HCT116 (cell line): Measurements from ENCODE around the gene LYSMD1. TPM values are rescaled to one million over a fixed set of nuclear protein-coding genes. Genes with fewer than 3 reads are reported as not detected.

Source experiments
- ATAC-seq: fragments of 200-7000 bp; cut with Tn5 transposase; 2 replicates; pipeline ENCODE4 v1.9.1; 2020; ENCODE audit warnings: mild to moderate bottlenecking, moderate library complexity
- BruUV-seq: library from RNA; stranded (reverse); fragments of 400-500 nt; replicated peaks from 2 replicates; lab custom pipeline; 2021; lab: Mats Ljungman, UMichigan
- CTCF ChIA-PET: fragments of 300-600 bp; sonication (Branson Sonifier 250); formaldehyde crosslinking; loops from one replicate; lab custom pipeline; 2021; ENCODE audit warnings: antibody characterized with exemption; lab: Charles Lee
- POLR2A ChIA-PET: fragments of 300-600, 350-600 bp; sonication (Branson Sonifier 250); formaldehyde crosslinking; loops from one replicate; lab custom pipeline; 2021; ENCODE audit warnings: antibody characterized with exemption; lab: Charles Lee
- RAD21 ChIA-PET, 2 experiments: fragments of 300-600 bp; sonication (Branson Sonifier 250); formaldehyde crosslinking; loops; one replicate each; lab custom pipeline; 2023; ENCODE audit warnings: low total read pairs in 2 of 2; ENCODE audit not compliant: uncharacterized antibody in 2 of 2, unreplicated experiment in 2 of 2, low non-redundant PET in 1 of 2; lab: Charles Lee
- DNase-seq: peaks from one replicate; pipeline ENCODE4 v3.0.0-alpha.2; 2010; ENCODE audit warnings: low read depth, low spot score
- H2AFZ ChIP-seq: fragments of 200-600 bp; shearing (Covaris generic), sonication (generic); 2 replicates; pipeline ENCODE4 v1.6.1; 2017; ENCODE audit warnings: low read depth, mixed run types, mixed read lengths, antibody characterized with exemption, low read length; ENCODE audit not compliant: poor library complexity, severe bottlenecking
- H3K27ac ChIP-seq: 2 replicates; pipeline ENCODE4 v1.5.1; 2012; ENCODE audit warnings: low read depth, low read length
- H3K27me3 ChIP-seq: fragments of 200-600 bp; sonication (generic); 2 replicates; pipeline ENCODE4 v1.6.1; 2016; ENCODE audit warnings: mixed run types, low read length, mixed read lengths; ENCODE audit not compliant: insufficient read depth
- H3K36me3 ChIP-seq, 2 experiments: fragments of 200-500 bp in 1 of 2; fragments of 200-600 bp in 1 of 2; sonication (Bioruptor generic) in 1 of 2; sonication (generic) in 1 of 2; 2 replicates each; pipeline versions ENCODE4 v1.5.1 to v1.6.1; 2014 to 2016; ENCODE audit warnings: low read length in 2 of 2, inconsistent platforms in 1 of 2, mixed read lengths in 1 of 2, mixed run types in 1 of 2; ENCODE audit not compliant: insufficient read depth in 2 of 2, control insufficient read depth in 1 of 2
- H3K4me1 ChIP-seq, 2 experiments: fragments of 200-600 bp in 1 of 2; sonication (generic) in 1 of 2; 2 replicates each; pipeline versions ENCODE4 v1.5.1 to v1.6.1; 2012 to 2017; ENCODE audit warnings: low read length in 2 of 2, inconsistent platforms in 1 of 2, mild to moderate bottlenecking in 1 of 2, mixed read lengths in 1 of 2, mixed run types in 1 of 2, moderate library complexity in 1 of 2; ENCODE audit not compliant: insufficient read depth in 2 of 2, control insufficient read depth in 1 of 2
- H3K4me2 ChIP-seq: fragments of 200-600 bp; sonication (generic); 2 replicates; pipeline ENCODE4 v1.6.1; 2017; ENCODE audit warnings: mixed run types, low read length, mixed read lengths
- H3K4me3 ChIP-seq, 2 experiments: fragments of 200-600 bp in 1 of 2; sonication (generic) in 1 of 2; replicated peaks in 1 of 2; 2 replicates each; pipeline ENCODE4 v1.5.1; 2011 to 2016; ENCODE audit warnings: low read length in 2 of 2, control low read depth in 1 of 2, low read depth in 1 of 2, mild to moderate bottlenecking in 1 of 2, mixed read lengths in 1 of 2, mixed run types in 1 of 2
- H3K79me2 ChIP-seq: fragments of 200-600 bp; sonication (generic); 2 replicates; pipeline ENCODE4 v1.6.1; 2017; ENCODE audit warnings: mild to moderate bottlenecking, mixed run types, low read length, moderate library complexity, mixed read lengths; ENCODE audit not compliant: insufficient read depth
- H3K9ac ChIP-seq: fragments of 200-600 bp; sonication (generic); 2 replicates; pipeline ENCODE4 v1.6.1; 2016; ENCODE audit warnings: low read length, mixed read lengths
- H3K9me2 ChIP-seq: fragments of 200-600 bp; sonication (generic), shearing (Covaris generic); 2 replicates; pipeline ENCODE4 v1.6.1; 2017; ENCODE audit warnings: mixed run types, mild to moderate bottlenecking, moderate library complexity; ENCODE audit not compliant: insufficient read depth
- H3K9me3 ChIP-seq, 2 experiments: fragments of 200-500 bp in 1 of 2; fragments of 200-600 bp in 1 of 2; sonication (Bioruptor generic) in 1 of 2; sonication (generic) in 1 of 2; 2 replicates each; pipeline ENCODE4 v1.6.1; 2014 to 2017; ENCODE audit warnings: low read length in 2 of 2, mixed read lengths in 2 of 2, inconsistent platforms in 1 of 2, low read depth in 1 of 2, mild to moderate bottlenecking in 1 of 2, mixed run types in 1 of 2, moderate library complexity in 1 of 2; ENCODE audit not compliant: control insufficient read depth in 1 of 2, insufficient read depth in 1 of 2
- H4K20me1 ChIP-seq: fragments of 200-600 bp; sonication (generic), shearing (Covaris generic); 2 replicates; pipeline ENCODE4 v1.6.1; 2017; ENCODE audit warnings: mixed run types, mild to moderate bottlenecking, moderate library complexity; ENCODE audit not compliant: insufficient read depth
- CBX3 ChIP-seq: IDR thresholded peaks from 2 replicates; pipeline ENCODE4 v1.6.1; 2012; ENCODE audit warnings: low read depth
- CTCF ChIP-seq, 3 experiments: fragments of 200-600 bp in 1 of 3; sonication (generic) in 1 of 3; IDR thresholded peaks in 2 of 3; conservative IDR thresholded peaks in 1 of 3; 2 replicates each; pipeline ENCODE4 v1.5.1; 2012 to 2017; ENCODE audit warnings: low read depth in 2 of 3, low read length in 2 of 3, antibody characterized with exemption in 1 of 3, borderline replicate concordance in 1 of 3, control low read depth in 1 of 3, mild to moderate bottlenecking in 1 of 3, mixed read lengths in 1 of 3, mixed run types in 1 of 3, moderate library complexity in 1 of 3; ENCODE audit not compliant: insufficient read depth in 1 of 3
- EGR1 ChIP-seq: IDR thresholded peaks from 2 replicates; pipeline ENCODE4 v1.6.1; 2012; ENCODE audit warnings: low read depth
- ELF1 ChIP-seq: IDR thresholded peaks from 2 replicates; pipeline ENCODE4 v1.6.1; 2012; ENCODE audit warnings: low read depth, borderline replicate concordance
- EZH2 ChIP-seq: fragments of 200-600 bp; sonication (generic); IDR thresholded peaks from 2 replicates; pipeline ENCODE4 v1.6.1; 2017; ENCODE audit warnings: antibody characterized with exemption, mixed run types
- EZH2phosphoT487 ChIP-seq: fragments of 200-600 bp; IDR thresholded peaks from 2 replicates; pipeline ENCODE4 v1.6.1; 2018; ENCODE audit warnings: antibody characterized with exemption, borderline replicate concordance
- POLR2A ChIP-seq: IDR thresholded peaks from 2 replicates; pipeline ENCODE4 v1.7.0; 2011; ENCODE audit warnings: borderline replicate concordance; ENCODE audit not compliant: insufficient read depth, insufficient read length; ENCODE audit errors: extremely low read depth
- POLR2AphosphoS5 ChIP-seq: IDR thresholded peaks from 2 replicates; pipeline ENCODE4 v1.6.1; 2011; ENCODE audit warnings: mild to moderate bottlenecking, low read depth, low read length, moderate library complexity
- SIN3A ChIP-seq: IDR thresholded peaks from 2 replicates; pipeline ENCODE4 v1.6.1; 2012; ENCODE audit warnings: low read depth
- SRF ChIP-seq: IDR thresholded peaks from 2 replicates; pipeline ENCODE4 v1.6.1; 2012; ENCODE audit warnings: low read depth
- TCF7L2 ChIP-seq: IDR thresholded peaks from 2 replicates; pipeline ENCODE4 v1.7.0; 2011; ENCODE audit warnings: borderline replicate concordance, inconsistent platforms; ENCODE audit not compliant: insufficient read depth, insufficient read length; ENCODE audit errors: extremely low read depth
- YY1 ChIP-seq: IDR thresholded peaks from 2 replicates; pipeline ENCODE4 v1.6.1; 2011; ENCODE audit warnings: low read length, low read depth, moderate library complexity, mild to moderate bottlenecking; ENCODE audit not compliant: insufficient replicate concordance; ENCODE audit errors: extremely low read depth
- ZBTB33 ChIP-seq: IDR thresholded peaks from 2 replicates; pipeline ENCODE4 v1.6.1; 2011; ENCODE audit warnings: mild to moderate bottlenecking, low read length, moderate library complexity; ENCODE audit not compliant: insufficient replicate concordance; ENCODE audit errors: extremely low read depth
- ZFX ChIP-seq: fragments of 450-650 bp; IDR thresholded peaks from 2 replicates; pipeline ENCODE4 v1.6.1; 2017
- ZNF274 ChIP-seq: fragments of 200-500 bp; sonication (Bioruptor generic); IDR thresholded peaks from 2 replicates; pipeline ENCODE4 v1.6.1; 2014; ENCODE audit warnings: mild to moderate bottlenecking, low read depth, low read length, inconsistent platforms
- intact Hi-C: fragments of 100-400 bp; cut with micrococcal nuclease; formaldehyde crosslinking; loops from 2 replicates; pipeline ENCODE4 v1.10.0; 2022
- total RNA-seq: library from RNA; stranded (reverse); gene quantifications from one replicate; pipeline ENCODE4 v1.2.1, GENCODE V29; 2021; ENCODE audit not compliant: unreplicated experiment
- TF ChIP-seq, protein P1 (sequence below): IDR thresholded peaks from 2 replicates; pipeline ENCODE4 v1.6.1; 2012

Gene LYSMD1
- total RNA-seq, 1 experiment from 2014 or later = 5.0 TPM

DNA sequence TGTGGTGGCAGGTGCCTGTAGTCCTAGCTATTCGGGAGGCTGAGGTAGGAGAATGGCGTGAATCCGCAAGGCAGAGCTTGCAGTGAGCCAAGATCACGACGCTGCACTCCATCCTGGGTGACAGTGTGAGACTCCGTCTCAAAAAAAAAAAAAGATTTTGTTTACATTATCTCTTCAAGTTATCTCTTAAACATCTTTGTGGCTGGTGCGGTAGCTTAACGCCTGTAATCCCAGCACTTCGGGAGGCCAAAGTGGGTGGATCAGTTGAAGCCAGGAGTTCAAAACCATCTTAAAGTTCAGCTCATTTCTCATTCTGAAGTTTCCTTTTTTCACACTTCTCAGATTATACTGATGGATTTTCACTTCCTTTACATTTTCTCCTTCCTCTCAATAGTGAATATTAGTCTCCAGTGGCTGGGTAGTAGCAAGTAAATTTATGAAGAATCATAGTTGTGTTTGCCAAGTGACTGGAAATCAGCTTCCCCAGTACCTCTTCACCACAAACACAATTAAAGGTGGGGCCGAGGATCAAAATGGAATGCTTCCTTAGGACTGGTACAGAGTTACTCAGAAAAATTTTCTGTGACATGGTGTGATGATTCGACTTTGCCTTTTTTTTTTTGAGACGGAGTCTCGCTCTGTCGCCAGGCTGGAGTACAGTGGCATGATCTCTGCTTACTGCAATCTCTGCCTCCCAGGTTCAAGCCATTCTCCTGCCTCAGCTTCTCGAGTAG is 46.4 kb upstream of the LYSMD1 start:
- Histone ChIP-seq H3K36me3 (peaks cover 6% of the 10 kb centered on the region in 2 experiments; a peak in 3 of 4 replicates), H3K4me1 (no peaks in the 10 kb centered on the region), H3K4me2 (no peak overlapping the region), H2AFZ (no peak overlapping the region), H3K27me3 (no peaks in the 10 kb centered on the region), H3K9ac (no peak overlapping the region), H3K4me3 (no peak overlapping the region), H3K27ac (no peak overlapping the region), H3K9me2 (no peaks in the 10 kb centered on the region), H3K9me3 (no peaks in the 10 kb centered on the region), H4K20me1 (peaks cover 3% of the 10 kb centered on the region; the same call in 1 of the 2 replicates), H3K79me2 (peaks cover 97% of the 10 kb centered on the region)
- intact Hi-C loops = no loop called here
- TF ChIP-seq ZFX (no peak), EZH2 (no peak), EGR1 (no peak), EZH2phosphoT487 (no peak), CBX3 (no peak), SRF (no peak), ZNF274 (no peak), POLR2AphosphoS5 (no peak), ELF1 (no peak), TCF7L2 (no peak), CTCF (IDR thresholded peaks at IDR 0.05 in 2 of 3, conservative IDR thresholded peaks at IDR 0.05 in 1 of 3; ENCODE audit: borderline replicate concordance in 1 of 3, insufficient read depth in 1 of 3, low read depth in 2 of 3, low read length in 2 of 3) (no peak), YY1 (no peak), SIN3A (no peak), POLR2A (no peak), ZBTB33 (no peak)
- TF ChIP-seq, protein P1, sequence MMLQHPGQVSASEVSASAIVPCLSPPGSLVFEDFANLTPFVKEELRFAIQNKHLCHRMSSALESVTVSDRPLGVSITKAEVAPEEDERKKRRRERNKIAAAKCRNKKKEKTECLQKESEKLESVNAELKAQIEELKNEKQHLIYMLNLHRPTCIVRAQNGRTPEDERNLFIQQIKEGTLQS = no peak
- no peak for DNase-seq
- ATAC-seq = no peak
- BruUV-seq = no TSS peak
- ChIA-PET CTCF (no interaction called here), RAD21 (no interaction called here), POLR2A (no interaction called here)
